ENCODE measurements around the gene GCNT4. TPM values are rescaled to one million over a fixed set of nuclear protein-coding genes. Genes with fewer than 3 reads are reported as not detected.

GCNT4 gene
- total RNA-seq, 1 experiment from 2014 or later = 0.63 TPM

- no peak overlapping the region for H3K4ac ChIP-seq (ENCODE audit: low read depth, low read length)
- H3K4me1 ChIP-seq (ENCODE audit: insufficient read depth, low read length) = peaks cover 3% of the 10 kb centered on the region; the same call in 1 of the 2 replicates
- H3K27me3 ChIP-seq (ENCODE audit: insufficient read depth, low read length) = no peaks in the 10 kb centered on the region
- no peak overlapping the region for H2BK5ac ChIP-seq (ENCODE audit: insufficient read length, low read length)
- no peaks in the 10 kb centered on the region for H3K36me3 Mint-ChIP-seq (ENCODE audit: insufficient read depth in 1 of 3, low read depth in 3 of 3)
- no peak overlapping the region for H2BK12ac ChIP-seq (ENCODE audit: insufficient read length, low read depth, low read length)
- H3K4me3 Mint-ChIP-seq = no peak overlapping the region
- H3K9me3 Mint-ChIP-seq = no peaks in the 10 kb centered on the region
- H3K27me3 Mint-ChIP-seq (ENCODE audit: low read depth) = no peaks in the 10 kb centered on the region
- no peak overlapping the region for H3T11ph ChIP-seq (ENCODE audit: low read length)
- H3K79me2 ChIP-seq (ENCODE audit: insufficient read depth, low read length) = no peaks in the 10 kb centered on the region
- peaks cover 15 to 18% of the 10 kb centered on the region in 2 experiments for H3K4me1 Mint-ChIP-seq
- H4K5ac ChIP-seq (ENCODE audit: insufficient read length, low read depth, low read length) = no peak overlapping the region
- no peak overlapping the region for H3K14ac ChIP-seq (ENCODE audit: insufficient read depth, low read length)
- H3K27ac Mint-ChIP-seq = no peak overlapping the region
- no peak overlapping the region for H3K9ac ChIP-seq (ENCODE audit: extremely low read depth, insufficient read length, low read length)
- no peak overlapping the region for H3K27ac ChIP-seq (ENCODE audit: insufficient read length, low read depth, low read length)
- no peak for DNase-seq
- WGBS (ENCODE audit: extremely low coverage, insufficient read length, low lambda C conversion rate) = no CpG with 5 or more reads among the region's 4 CpGs
- no peaks in the 10 kb centered on the region for H3K23me2 ChIP-seq (ENCODE audit: insufficient read length, low read depth, low read length, poor library complexity, severe bottlenecking)
- TF ChIP-seq CTCF (conservative IDR thresholded peaks at IDR 0.05) = no peak
- H2BK20ac ChIP-seq (ENCODE audit: low read depth, low read length, poor library complexity, severe bottlenecking) = no peak overlapping the region
- no peak overlapping the region for H4K8ac ChIP-seq (replicated peaks; ENCODE audit: insufficient read length, low read depth, low read length)
- no peak overlapping the region for H3K18ac ChIP-seq (ENCODE audit: insufficient read length, low read depth, low read length)
- H3K23ac ChIP-seq (ENCODE audit: insufficient read length, low read depth, low read length) = no peak overlapping the region
- H2AFZ ChIP-seq (ENCODE audit: low read length) = no peak overlapping the region
- no peaks in the 10 kb centered on the region for H3K9me3 ChIP-seq (ENCODE audit: control insufficient read depth, low read depth, low read length)
- H3K56ac ChIP-seq (ENCODE audit: insufficient read length, low read depth, low read length) = no peak overlapping the region
- H4K20me1 ChIP-seq (ENCODE audit: control insufficient read depth, insufficient read depth, insufficient read length) = no peaks in the 10 kb centered on the region
- no peak overlapping the region for H2BK120ac ChIP-seq (ENCODE audit: low read depth, low read length, poor library complexity, severe bottlenecking)
- no peak overlapping the region for H2AK5ac ChIP-seq (ENCODE audit: insufficient read length, low read length)
- H3K4me2 ChIP-seq (ENCODE audit: insufficient read depth, insufficient read length, low read length) = no peak overlapping the region
- H4K91ac ChIP-seq (ENCODE audit: insufficient read length, low read depth, low read length) = no peak overlapping the region
- H2BK15ac ChIP-seq (ENCODE audit: low read depth, low read length) = no peak overlapping the region
- no peaks in the 10 kb centered on the region for H3K79me1 ChIP-seq (ENCODE audit: insufficient read depth, low read depth, low read length, poor library complexity, severe bottlenecking)
Measured at GRCh38 chr5:75021800-75022199, 30.6 kb downstream of the GCNT4 start.
